GM18505 (cell line): Measurements from ENCODE around the gene DNAAF9.

Experiments used
- ATAC-seq: cut with Tn5 transposase; IDR thresholded peaks from one replicate; pipeline ENCODE4 v1.9.1; 2021; ENCODE audit not compliant: unreplicated experiment
- POLR2A ChIP-seq: IDR thresholded peaks from 4 replicates; pipeline ENCODE4 v1.6.1; 2011; ENCODE audit warnings: borderline replicate concordance; ENCODE audit not compliant: insufficient read depth, insufficient read length; ENCODE audit errors: extremely low read depth

The DNAAF9 gene

DNA sequence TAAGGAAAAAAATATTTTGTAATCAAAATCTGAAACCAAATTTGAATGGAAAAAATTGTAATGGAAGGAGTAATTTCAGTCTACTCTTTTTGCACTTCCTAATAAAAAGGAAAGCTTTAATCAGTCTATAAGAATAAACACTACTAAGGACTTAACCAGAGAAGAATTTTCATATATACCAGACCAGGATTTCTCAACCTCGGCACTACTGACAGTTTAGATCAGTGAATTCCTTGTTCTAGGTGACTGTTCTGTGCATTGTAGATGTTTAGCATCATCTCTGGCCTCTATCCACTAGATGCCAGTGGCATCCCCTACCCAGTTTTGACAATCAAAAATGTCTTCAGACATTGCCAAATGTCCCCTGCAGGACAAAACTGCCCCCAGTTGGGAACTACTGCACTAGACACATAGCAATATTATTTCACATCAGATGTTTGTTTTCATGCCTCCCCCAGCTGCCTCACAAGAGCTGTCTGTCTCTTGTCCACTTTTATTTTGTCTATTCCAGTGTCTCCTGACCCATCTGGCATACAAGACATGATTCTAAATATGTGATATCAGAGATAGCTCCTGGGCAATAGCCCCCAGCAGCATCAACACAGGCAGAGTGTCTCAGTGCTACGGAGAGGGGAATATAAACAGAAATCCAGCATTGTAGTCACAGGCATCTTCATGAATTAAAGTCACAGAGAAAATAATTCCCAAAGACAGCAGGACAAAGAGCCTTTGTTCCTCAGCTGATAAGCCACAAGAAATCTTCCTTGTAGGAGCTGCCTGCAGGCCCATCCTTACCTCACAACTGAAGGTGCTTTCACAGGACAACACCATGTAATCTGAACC, 27.0 kb downstream of the DNAAF9 start:
- ATAC-seq: no peak
- no peak for TF ChIP-seq POLR2A

DNA sequence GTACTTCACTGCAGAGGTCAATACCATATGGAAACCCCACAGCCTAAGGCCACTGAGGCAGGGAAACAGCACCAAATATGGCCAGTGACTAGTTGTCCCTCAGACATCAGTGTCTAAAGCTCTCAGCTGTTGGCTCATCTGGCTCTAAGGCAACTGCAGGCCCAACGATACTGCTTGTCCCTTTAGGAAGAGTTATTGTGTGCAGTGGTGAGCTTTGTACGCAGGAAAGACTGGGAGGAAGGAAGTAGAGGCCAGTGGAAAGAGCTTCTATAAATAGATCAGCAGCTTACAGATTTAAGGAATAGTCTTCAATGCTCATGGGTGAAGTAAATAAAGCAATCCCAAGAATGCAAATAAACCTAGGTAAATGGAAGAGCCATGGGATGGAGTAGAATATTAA, 29.3 kb downstream of the DNAAF9 start:
- TF ChIP-seq POLR2A: no peak
- no peak for ATAC-seq

DNA sequence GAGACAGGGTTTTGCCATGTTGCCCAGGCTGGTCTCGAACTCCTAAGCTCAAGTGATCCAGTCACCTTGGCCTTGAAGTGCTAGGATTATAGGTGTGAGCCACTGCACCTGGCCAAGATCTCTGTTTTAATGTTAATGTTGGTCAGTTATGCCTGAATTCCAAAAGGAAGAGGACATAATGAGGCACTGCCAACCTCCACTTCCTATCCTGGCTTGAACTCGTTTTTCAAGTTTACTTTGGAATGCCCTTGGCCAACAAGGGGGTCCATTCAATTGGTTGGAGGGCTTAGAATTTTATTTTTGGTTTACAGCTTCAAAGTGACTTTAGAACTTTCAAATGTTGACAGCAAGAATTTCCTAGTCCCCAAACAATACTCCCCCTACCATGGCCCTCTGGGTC, 29.8 kb downstream of the DNAAF9 start:
- TF ChIP-seq POLR2A: no peak
- no peak for ATAC-seq

DNA sequence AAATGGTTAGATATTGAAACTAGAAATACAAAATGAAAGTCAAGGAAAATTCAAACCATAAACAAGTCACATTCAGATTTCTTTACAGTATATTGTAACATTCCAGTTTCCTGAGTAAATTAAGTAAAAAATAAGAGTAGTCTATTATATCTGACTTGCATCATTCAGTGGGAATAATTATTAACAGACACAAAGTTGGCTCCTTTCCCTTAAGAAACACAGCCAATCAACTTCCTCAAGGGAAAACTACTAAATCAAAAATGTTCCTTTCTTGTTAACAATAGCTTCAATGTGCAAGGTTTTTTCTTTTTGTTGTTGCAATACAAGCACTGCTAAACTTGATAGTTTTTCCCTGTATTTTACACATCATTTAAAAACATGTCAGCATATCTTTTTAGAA, 33.2 kb downstream of the DNAAF9 start:
- ATAC-seq: no peak
- TF ChIP-seq POLR2A: no peak

DNA sequence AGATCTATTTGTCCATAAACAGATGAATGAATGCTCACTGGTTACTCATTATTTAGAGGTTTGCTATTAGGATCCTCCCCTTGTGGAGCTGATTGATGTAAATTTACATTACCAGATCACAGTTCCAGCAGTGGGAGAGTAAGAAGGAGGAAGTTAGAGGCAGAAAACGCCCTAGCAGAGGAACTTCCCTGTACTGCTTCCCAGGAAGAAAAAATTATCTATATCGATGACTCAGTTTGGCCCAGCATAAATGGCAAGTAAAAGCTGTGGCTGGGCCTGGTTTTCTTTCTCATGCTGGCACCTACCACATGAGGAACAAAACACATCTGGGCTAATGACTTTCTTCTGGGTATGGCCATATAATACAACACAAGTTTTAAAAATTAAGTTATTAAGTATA, 35.7 kb downstream of the DNAAF9 start:
- no peak for ATAC-seq
- no peak for TF ChIP-seq POLR2A

DNA sequence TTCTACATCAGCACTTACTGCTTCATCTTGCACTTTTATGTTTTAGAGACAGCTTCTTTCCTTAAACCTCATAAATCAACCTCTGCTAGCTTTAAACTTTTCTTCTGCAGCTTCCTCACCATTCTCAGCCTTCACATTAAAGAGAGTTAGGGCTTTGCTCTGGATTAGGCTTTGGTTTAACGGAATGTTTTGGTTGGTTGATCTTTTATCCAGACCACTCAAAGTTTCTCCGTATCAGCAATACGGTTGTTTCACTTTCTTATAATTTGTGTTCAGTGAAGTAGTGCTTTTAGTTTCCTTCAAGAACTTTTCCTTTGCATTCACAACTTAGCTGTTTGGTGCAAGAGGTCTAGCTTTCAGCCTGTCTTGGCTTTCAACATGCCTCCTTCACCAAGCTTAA, 40.4 kb downstream of the DNAAF9 start:
- ATAC-seq: no peak
- TF ChIP-seq POLR2A: no peak

DNA sequence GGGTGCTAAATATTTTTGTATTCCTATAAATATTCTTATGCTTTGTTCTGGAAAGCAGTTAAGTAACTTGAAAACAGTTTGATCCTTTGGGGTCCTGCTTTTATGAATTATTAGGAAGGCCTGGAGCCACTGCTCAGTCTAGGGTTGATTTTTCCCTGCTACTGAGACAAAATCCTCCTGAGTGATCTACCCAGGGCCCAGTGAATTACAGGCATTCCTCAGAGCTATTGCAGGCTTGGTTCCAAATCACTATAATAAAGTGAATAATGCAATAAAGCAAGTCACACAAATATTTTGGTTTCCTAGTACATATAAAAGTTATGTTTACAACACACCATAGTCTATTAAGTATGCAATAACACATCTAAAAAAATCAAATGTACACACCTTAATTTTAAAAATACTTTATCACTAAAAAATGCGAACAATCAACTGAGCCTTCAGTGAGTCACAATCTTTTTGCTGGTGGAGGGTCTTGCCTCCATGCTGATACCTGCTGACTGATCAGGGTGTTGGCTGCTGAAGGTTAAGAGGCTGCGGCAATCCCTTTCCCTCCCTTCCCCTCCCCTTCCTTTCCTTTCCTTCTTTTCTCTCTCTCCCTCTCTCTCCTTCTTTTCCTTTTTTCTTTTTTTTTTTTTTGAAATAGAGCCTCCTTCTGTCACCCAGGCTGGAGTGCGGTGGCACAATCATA, 43.0 kb downstream of the DNAAF9 start:
- ATAC-seq: no peak
- TF ChIP-seq POLR2A: no peak

DNA sequence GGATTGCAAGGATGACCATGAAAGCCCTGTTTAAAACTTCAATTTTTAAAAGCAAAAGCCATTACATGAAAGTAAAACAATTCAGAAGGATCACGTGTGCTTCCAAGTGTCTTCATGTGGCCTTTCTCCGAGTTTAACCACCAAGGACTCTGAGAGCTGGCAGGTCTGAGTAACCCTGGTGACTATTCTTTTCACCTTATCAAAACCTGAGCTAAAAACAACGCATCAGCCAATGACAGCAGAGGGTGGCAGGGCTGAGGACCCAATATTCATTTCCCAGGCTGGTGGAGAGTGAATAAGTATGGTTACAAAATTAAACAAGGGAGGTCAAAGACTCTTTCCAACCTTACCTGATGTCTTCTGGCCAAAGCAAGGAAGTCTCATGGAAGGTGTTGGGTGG, 46.7 kb downstream of the DNAAF9 start:
- TF ChIP-seq POLR2A: no peak
- ATAC-seq: no peak

DNA sequence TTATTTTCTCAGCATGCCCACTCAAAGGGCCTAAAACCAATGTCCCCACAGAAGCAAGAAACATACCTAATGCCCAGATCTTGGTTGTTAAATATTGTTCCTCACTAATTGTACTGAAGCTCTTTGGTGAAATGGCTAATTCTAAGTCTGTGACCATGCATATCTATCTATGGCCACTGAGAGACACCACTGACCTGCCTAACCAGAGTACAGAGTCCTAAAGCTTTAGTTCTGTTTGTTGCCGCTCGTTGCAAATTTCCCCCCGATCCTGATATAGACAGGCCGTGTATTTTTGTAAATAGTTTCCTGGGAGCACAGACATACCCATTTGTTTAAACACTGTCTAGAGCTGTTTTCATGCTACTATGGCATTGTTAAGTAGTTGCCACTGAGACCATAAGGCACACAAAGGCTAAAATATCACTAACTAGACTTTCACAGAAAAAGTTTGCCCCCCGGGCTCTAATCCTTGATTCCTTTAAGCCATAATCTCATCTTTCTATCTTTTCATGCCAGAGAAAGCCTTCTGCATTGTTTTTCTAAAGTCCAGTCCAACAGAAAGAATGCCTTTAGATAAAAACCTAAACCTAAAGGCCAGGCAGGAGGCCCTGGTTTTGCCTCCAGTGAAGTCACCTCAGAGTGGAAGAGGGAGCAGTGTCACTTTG, 48.7 kb downstream of the DNAAF9 start:
- ATAC-seq: no peak
- TF ChIP-seq POLR2A: no peak
